NCI-H460 (cell line): Measurements from ENCODE around the gene ATP2B1. TPM values are rescaled to one million over a fixed set of nuclear protein-coding genes. Genes with fewer than 3 reads are reported as not detected.
"Not testable (repeated sequence)": the region's sequence is repeated elsewhere in the genome, so short reads cannot be mapped to it uniquely, and the experiment has no call there.

Experiments used
- DNase-seq: peaks from one replicate; pipeline ENCODE4 v3.0.0-alpha.2; 2016; ENCODE audit warnings: low read depth; ENCODE audit errors: extremely low read depth
- polyA plus RNA-seq: library from polyadenylated mRNA; depleted of rRNA; stranded (reverse); fragments of >200 nt; gene quantifications from 2 replicates; pipeline ENCODE4 v1.2.3, GENCODE V29; 2014; cell fraction: nucleus; rRNA removed
- total RNA-seq: library from RNA; depleted of rRNA; stranded (reverse); fragments of >200 nt; shearing (Covaris generic); gene quantifications from 2 replicates; pipeline ENCODE4 v1.2.3, GENCODE V29; 2014; rRNA removed

The ATP2B1 gene
- 201 and 228 TPM in 2 replicates for total RNA-seq
- polyA plus RNA-seq: 58.2 and 80.2 TPM in 2 replicates

GRCh38 chr12:89708565-89709156, at the start of gene ATP2B1:
Gene ATP2B1 (minus strand): TSS chr12:89708838. CDS start chr12:89655886, 52,952 bp downstream.
- peak; percentile 90 for DNase-seq

- DNase-seq: not testable (repeated sequence)
Measured at GRCh38 chr12:89757987-89758386, 49.3 kb upstream of the ATP2B1 start.

- peak; percentile 99 for DNase-seq
Measured at GRCh38 chr12:89756585-89757398, 48.2 kb upstream of the ATP2B1 start.

GRCh38 chr12:89756194-89756584, 47.6 kb upstream of the ATP2B1 start:
- no peak for DNase-seq

- no peak for DNase-seq
Measured at GRCh38 chr12:89753997-89754396, 45.4 kb upstream of the ATP2B1 start.

- no peak for DNase-seq
Measured at GRCh38 chr12:89752341-89752740, 43.7 kb upstream of the ATP2B1 start.

- no peak for DNase-seq
Measured at GRCh38 chr12:89750389-89751351, 42.0 kb upstream of the ATP2B1 start.

GRCh38 chr12:89748791-89749190, 40.2 kb upstream of the ATP2B1 start:
- DNase-seq: no peak

- no peak for DNase-seq
Measured at GRCh38 chr12:89745286-89745685, 36.6 kb upstream of the ATP2B1 start.

- DNase-seq: no peak
Measured at GRCh38 chr12:89742337-89743022, 33.8 kb upstream of the ATP2B1 start.

GRCh38 chr12:89740943-89741342, 32.3 kb upstream of the ATP2B1 start:
- DNase-seq: no peak

- no peak for DNase-seq
Measured at GRCh38 chr12:89736995-89737394, 28.4 kb upstream of the ATP2B1 start.

- DNase-seq: no peak
Measured at GRCh38 chr12:89733579-89734201, 25.1 kb upstream of the ATP2B1 start.

GRCh38 chr12:89732522-89732921, 23.9 kb upstream of the ATP2B1 start:
- DNase-seq: no peak

GRCh38 chr12:89731614-89732013, 23.0 kb upstream of the ATP2B1 start:
- DNase-seq: no peak

- no peak for DNase-seq
Measured at GRCh38 chr12:89731089-89731488, 22.5 kb upstream of the ATP2B1 start.

GRCh38 chr12:89729946-89730459, 21.4 kb upstream of the ATP2B1 start:
- no peak for DNase-seq

- no peak for DNase-seq
Measured at GRCh38 chr12:89723276-89723675, 14.6 kb upstream of the ATP2B1 start.

- no peak for DNase-seq
Measured at GRCh38 chr12:89721291-89721987, 12.8 kb upstream of the ATP2B1 start.
